Measurements from ENCODE around the gene KLF1. TPM values are rescaled to one million over a fixed set of nuclear protein-coding genes. Genes with fewer than 3 reads are reported as not detected.

The KLF1 gene
- total and polyA plus RNA-seq, 10 of the 15 experiments (the other 5 are each of a cell fraction or from before 2014, with no cell fraction given) = 0.04 to 0.38 (median 0.08) TPM; not detected in 3

DNA sequence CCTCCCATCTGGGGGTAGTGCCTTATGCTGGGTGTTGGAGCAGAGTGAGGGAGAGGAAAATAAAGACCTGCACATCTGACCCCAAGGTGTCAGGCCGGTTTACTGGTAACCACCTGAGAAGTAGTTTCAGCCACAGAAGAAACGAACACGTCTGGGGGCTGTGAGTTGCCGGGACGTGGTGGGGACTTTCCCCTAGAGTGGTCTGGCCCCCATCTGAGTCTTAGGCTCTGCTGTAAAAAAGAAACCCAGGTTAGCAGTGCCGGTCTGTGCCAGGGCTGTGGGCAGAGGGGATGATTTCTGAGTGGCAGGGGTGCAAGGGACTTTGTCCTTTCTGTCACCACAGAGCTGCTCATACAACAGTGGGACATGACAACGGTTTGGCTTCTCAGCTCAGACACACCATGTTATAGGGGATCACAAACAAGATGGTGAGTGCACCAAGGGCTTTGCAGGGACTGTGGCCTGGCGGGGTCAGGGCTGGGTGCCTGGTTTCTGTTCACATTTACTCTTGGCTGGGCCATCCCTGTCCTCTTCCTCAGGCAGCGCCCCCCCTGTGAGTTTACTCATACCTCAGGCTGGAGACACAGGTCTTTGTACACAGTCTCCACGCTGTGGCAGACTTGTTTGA, 13.0 kb upstream of the KLF1 start (continued):
- TF ChIP-seq, protein P1, sequence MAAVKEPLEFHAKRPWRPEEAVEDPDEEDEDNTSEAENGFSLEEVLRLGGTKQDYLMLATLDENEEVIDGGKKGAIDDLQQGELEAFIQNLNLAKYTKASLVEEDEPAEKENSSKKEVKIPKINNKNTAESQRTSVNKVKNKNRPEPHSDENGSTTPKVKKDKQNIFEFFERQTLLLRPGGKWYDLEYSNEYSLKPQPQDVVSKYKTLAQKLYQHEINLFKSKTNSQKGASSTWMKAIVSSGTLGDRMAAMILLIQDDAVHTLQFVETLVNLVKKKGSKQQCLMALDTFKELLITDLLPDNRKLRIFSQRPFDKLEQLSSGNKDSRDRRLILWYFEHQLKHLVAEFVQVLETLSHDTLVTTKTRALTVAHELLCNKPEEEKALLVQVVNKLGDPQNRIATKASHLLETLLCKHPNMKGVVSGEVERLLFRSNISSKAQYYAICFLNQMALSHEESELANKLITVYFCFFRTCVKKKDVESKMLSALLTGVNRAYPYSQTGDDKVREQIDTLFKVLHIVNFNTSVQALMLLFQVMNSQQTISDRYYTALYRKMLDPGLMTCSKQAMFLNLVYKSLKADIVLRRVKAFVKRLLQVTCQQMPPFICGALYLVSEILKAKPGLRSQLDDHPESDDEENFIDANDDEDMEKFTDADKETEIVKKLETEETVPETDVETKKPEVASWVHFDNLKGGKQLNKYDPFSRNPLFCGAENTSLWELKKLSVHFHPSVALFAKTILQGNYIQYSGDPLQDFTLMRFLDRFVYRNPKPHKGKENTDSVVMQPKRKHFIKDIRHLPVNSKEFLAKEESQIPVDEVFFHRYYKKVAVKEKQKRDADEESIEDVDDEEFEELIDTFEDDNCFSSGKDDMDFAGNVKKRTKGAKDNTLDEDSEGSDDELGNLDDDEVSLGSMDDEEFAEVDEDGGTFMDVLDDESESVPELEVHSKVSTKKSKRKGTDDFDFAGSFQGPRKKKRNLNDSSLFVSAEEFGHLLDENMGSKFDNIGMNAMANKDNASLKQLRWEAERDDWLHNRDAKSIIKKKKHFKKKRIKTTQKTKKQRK (IDR thresholded peaks at IDR 0.05; ENCODE audit: low read depth, low read length) = no peak
- no peak for TF ChIP-seq KLF5 (IDR thresholded peaks at IDR 0.05; ENCODE audit: partially characterized antibody)
- TF ChIP-seq PML (IDR thresholded peaks at IDR 0.05; ENCODE audit: low read length) = no peak
- TF ChIP-seq ZNF622 (IDR thresholded peaks at IDR 0.05) = no peak
- TF ChIP-seq RELA (IDR thresholded peaks at IDR 0.05; ENCODE audit: borderline replicate concordance, partially characterized antibody) = peak; percentile 64
- no peak for TF ChIP-seq WRNIP1 (IDR thresholded peaks at IDR 0.05; ENCODE audit: borderline replicate concordance, low read depth, low read length)
- no peak for TF ChIP-seq HCFC1 (IDR thresholded peaks at IDR 0.05; ENCODE audit: low read length)
- peak; percentile 66; the same call in 1 of the 2 replicates for TF ChIP-seq IRF4 (IDR thresholded peaks at IDR 0.05; ENCODE audit: low read depth, low read length)
- no peak for TF ChIP-seq E2F4 (IDR thresholded peaks at IDR 0.05; ENCODE audit: low read depth, low read length)
- TF ChIP-seq NFXL1 (IDR thresholded peaks at IDR 0.05; ENCODE audit: borderline replicate concordance) = no peak
- TF ChIP-seq JUND (IDR thresholded peaks at IDR 0.05; ENCODE audit: low read depth, low read length) = no peak
- no peak for TF ChIP-seq SUZ12 (IDR thresholded peaks at IDR 0.05; ENCODE audit: unreplicated experiment)
- no peak for TF ChIP-seq HDAC2 (IDR thresholded peaks at IDR 0.05)
- TF ChIP-seq SIN3A (IDR thresholded peaks at IDR 0.05; ENCODE audit: low read depth, low read length) = no peak
- no peak for TF ChIP-seq HSF1 (IDR thresholded peaks at IDR 0.05; ENCODE audit: low read depth, low read length)
- TF ChIP-seq SIX5 (IDR thresholded peaks at IDR 0.05; ENCODE audit: low read depth, low read length, severe bottlenecking) = no peak
- peak; percentile 31; the same call in 1 of the 2 replicates for TF ChIP-seq BACH1 (IDR thresholded peaks at IDR 0.05; ENCODE audit: borderline replicate concordance)
- no peak for TF ChIP-seq CBX3 (IDR thresholded peaks at IDR 0.05; ENCODE audit: borderline replicate concordance, low read depth)
- no peak for TF ChIP-seq KAT2A (conservative IDR thresholded peaks at IDR 0.05; ENCODE audit: control insufficient read depth, low read depth, low read length)
- peak; percentile 34; the same call in 1 of the 2 replicates for TF ChIP-seq RAD51 (IDR thresholded peaks at IDR 0.05)
- TF ChIP-seq CHD4 (IDR thresholded peaks at IDR 0.05) = no peak
- TF ChIP-seq TCF3 (IDR thresholded peaks at IDR 0.05; ENCODE audit: borderline replicate concordance, insufficient read depth, low read depth, low read length) = no peak
- TF ChIP-seq EP300 (IDR thresholded peaks at IDR 0.05; ENCODE audit: borderline replicate concordance in 1 of 2, control insufficient read depth in 1 of 2, low read depth in 2 of 2, low read length in 2 of 2) = peak; percentile 76 to 89; a peak in 3 of 4 replicates
- no peak for TF ChIP-seq RAD21 (IDR thresholded peaks at IDR 0.05; ENCODE audit: insufficient read depth, low read depth, low read length)
